Esophagus mucosa (tissue), 1 donor: ENCODE data around the gene LRRC8D. TPM values are rescaled to one million over a fixed set of nuclear protein-coding genes. Genes with fewer than 3 reads are reported as not detected.

ENCODE experiments used
- ATAC-seq: fragments of 200-7000 bp; cut with Tn5 transposase; one replicate; pipeline ENCODE4 v1.9.1; 2020
- total RNA-seq: library from RNA; stranded (reverse); gene quantifications from one replicate; pipeline ENCODE4 v1.2.4, GENCODE V29; 2023
- donor health status: DM: yes; HTN: yes; CAD: no.

The LRRC8D gene
- total RNA-seq, 1 donor from 2014 or later, result 15.1 TPM

DNA sequence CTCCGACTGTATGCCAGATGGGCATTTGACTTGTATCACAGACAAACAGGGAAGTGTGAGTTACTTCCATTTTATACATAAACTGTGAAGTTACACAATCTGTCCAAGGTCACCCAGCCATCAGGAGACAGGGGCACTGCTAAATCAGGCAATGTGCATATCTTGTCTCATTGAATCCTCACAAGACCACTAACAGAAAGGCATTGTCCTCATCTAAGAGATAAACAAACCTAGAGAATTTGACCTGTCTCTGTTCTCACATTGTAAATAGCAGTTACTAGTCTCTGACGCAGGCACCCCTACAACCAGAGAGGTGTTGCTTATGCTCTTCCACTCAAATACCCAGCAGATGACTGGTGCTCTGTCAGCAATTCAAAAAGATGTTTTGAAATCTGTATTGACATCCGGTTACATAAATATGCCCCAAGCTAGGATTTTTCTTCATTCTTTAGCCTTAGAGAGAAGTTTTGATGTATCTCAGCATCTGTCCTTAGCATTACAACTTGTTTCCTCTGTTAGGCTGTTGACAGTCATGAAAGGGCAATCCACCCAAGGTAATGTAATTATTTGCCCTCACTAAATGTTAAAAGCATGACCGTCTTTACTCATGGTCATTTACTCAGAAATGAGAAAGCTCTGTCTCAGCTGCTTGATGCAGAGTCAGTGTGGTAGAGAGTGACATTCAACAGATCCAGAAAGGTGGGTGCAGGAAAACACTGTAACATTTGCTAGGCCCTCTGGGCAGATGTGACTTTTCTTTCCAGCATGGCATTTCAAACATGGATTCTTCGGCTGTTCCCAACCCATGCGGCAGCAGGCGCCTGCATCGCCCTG lies 122.2 kb downstream of the LRRC8D start:
- peak; percentile 36 for ATAC-seq

DNA sequence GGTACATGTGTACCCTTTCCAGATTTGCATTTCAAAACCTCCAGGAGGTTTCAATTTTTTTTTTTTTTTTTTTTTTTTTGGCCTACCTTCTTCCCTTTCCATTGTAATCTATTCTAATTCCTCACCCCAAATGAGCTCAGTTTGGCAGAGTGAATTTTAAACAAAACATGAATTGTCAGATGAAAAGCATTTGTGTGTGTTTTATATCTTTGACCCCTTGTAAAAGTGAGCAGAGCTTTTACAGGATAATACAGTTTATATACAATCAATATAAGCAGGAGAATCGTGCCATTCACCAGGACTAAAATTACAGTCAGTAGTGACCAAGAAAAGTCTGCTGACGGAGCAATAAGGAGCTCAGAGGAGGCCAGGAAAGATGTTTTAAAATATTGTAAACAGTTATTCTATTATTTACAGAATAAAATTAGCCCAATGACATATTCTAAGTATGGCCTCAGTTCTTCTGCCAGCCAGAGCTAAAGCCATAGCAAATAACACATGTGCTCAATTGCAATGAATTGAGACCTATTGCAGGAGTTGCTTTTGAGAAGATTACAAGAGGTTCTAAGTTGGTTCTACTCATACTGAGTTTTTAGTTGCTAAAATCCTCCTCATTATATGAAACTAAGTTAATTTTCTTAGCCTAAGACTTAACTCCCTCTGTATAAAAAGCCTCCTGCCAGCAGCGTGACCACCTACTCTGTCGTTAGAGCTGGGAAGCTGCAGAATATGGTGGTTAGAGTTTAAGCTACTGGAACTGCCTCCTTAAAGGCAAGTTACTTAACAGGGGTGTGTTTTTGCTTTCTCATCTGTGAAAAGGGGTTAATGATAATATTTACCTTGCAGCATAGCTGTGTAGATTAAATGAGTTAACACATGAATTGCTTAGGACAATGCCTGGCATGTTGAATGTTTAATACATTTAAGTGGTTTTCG lies 123.3 kb downstream of the LRRC8D start:
- no peak for ATAC-seq

DNA sequence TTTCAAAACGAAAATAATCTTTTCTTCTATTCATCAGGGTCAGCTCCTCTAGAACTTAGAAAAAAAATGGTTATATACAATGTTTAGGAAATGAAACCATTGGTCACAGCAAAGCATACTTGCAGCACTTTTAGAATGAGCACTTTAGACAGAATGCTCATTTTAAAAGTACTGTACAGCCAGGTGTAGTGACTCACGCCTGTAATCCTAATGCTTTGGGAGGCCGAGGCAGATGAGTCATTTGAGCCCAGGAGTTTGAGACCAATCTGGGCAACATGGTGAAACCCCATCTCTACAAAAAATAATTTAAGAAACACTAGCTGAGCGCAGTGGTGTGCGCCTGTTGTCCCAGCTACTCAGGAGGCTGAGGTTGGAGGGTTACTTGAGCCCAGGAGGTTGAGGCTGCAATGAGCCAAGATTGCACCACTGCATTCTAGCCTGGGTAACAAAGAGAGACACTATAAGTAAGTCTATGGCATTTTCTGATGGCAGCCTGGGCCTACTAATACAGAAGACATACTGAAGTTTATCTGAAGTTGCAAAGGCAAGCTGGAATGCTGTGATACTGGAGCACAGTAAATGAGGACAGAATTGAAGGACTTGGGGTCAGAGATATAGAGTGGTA lies 125.1 kb downstream of the LRRC8D start:
- peak; percentile 81 for ATAC-seq

DNA sequence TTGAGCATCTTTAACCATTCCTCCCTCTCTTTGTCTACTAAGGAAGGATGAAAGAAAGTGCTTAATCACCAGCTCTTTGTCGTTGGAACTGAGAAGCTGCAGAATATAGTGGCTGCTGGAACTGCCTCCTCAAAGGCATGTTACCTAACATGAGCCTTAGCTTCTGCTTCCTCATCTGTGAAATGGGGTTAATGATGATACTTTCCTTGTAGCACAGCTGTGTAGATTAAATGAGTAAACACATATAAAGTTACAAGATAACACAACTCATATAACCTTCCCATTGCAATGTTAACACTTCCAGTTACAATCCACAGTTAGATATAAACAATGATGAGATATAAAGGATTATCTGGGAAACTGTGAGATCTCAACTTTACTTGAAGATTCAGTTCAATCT lies 125.7 kb downstream of the LRRC8D start:
- peak; percentile 28 for ATAC-seq

DNA sequence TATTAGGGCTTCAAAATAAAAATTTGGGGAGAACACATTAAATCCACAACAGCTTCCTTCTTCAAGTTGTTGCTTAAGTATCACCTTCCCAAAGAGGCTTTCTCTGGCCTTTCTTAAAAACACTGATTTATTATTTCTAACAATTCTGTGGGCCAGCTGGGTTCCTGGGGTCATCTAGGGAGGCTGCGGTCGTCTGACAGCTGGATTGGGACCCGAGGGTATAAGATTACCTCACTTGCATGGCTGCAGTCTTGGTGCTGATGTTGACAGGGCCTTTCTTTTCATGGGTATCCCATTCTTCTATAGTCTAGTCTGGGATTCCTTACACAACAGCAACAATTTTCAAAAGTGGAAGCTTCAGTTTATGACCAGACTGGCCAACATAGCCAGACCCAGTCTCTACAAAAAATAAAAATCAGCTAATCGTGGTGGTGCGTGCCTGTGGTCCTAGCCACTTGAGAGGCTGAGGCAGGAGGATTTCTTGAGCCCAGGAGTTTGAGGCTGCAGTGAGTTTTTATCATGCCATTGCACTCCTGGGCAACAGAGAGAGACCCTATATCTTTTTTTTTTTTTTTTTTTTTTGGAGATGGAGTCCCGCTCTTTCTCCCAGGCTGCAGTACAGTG lies 128.0 kb downstream of the LRRC8D start:
- no peak for ATAC-seq

DNA sequence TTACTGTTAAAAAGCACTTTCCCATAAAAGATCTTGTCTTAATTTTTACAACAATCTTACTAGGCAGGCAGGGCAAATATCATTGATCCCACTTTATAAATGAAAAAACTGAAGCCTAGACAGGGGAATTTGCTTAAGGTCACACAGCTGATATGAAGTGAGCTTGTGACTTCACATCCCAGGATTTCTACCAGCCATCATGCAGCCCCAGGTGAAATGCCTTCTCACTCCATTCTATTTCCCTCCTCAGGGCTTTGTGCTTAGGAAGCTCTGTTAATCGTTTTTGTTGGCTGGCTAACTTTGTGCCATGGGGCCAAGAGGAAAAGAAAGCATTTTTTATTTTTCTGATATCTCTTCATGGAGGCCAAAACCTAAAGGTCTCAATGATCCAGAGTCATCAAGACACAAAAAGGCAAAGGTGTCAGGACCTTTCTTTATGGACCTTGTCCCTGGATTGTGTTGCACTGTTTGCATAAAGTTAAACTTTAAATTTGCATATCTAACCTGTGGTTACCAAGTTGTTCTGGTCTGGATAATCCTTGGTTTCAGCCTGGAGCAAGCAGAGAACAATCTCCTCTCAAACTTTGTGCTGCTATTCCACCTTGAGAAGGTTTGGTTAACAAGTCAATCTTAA lies 129.3 kb downstream of the LRRC8D start:
- no peak for ATAC-seq

DNA sequence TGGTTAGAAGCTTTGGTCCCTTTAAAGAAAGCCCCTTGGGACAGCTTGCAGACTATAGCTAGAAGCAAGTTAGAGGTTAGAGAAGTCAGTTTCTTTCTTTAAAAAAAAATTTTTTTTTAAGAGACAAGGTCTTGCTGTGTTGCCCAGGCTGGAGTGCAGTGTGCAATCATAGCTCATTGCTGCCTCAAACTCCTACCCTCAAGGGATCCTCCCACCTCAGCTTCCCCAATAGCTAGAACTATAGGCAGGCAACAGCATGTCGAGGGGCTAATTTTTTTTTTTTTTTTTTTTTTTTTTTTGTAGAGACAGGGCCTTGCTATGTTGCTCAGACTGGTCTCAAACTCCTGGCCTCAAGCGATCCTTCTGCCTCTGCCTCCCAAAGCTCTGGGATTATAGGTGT lies 129.9 kb downstream of the LRRC8D start:
- no peak for ATAC-seq

DNA sequence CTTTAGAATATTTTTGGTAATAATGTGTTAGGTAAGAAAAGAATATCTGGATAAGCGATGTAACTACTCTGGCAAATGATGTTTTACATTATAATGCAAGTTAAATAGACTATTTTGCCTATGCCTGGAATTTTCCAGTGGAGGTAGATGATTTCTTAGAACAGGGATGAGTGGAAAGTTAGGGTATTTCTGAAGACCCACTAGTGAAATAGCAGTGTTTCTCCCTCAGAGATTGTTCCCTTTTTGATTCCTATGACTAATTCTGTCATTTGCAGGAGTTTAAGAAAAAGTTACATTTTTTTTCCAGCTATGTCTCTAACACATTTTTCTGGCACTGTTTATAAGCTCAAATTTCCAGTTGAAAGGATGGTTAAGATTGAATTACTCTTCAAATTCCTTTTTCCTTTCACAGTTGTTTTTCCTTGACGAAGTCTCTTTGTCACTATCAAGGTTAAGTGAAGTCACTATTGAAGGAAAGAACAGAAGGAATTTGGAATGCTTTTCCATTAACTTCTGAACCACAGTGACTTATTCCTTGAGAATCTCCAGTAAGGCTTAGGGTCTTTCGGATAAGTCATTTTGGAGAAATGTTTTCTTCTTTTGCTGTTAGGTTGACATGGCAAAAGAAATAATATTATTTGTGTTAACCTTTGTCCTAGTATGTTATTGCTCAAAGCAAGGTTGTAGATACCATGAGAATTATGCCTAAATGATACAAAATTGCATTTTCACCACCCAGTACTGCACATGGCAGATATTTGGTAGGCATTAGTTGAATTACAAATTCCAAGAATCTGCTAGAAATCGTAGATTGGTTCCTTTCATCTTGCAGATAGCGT lies 131.2 kb downstream of the LRRC8D start:
- ATAC-seq, result no peak

DNA sequence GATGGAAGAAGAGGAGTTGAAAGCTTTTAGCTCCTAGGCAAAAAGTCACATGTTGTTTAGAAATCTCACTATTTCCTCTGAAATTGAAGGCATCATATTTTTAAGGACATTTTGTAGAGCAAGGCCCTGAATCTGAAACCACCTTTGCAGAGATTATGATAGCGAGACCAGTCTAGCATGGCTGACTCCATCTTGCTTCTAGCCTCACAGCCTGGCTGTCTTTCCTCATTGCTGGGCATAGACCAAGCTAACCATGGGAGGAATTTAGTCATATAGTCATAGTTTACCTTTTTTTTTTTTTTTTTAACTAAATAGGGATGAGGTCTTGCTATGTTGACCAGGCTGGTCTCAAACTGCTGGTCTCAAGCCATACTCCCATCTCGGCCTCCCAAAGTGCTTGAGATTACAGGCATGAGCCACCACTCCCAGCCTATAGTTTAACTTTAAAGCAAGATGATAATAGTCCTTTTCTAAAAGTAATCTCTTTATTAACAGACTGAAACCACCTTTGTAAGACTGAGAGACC lies 131.8 kb downstream of the LRRC8D start:
- no peak for ATAC-seq

DNA sequence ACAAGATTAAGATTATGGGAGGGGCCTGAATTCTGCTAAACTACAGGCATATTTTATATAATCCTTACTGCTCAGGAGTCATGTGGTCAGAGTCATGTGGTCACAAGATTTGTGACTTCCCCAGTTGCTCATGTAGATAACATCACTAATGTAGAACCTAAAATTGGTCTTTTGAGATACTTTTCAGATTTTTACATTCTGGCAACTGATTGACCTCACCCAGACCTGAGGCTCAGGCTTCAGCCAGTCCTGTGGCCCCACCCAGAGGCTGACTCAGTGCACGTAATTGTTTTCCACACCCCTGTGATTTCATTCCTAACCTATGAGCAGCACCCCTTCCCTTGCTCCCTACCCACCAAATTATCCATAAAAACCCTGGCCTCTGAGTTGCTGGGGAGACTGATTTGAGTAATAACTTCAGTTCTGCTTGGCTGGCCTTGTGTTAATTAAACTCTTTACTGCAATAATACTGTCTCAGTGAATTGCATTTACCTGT lies 132.3 kb downstream of the LRRC8D start:
- peak; percentile 96 for ATAC-seq

DNA sequence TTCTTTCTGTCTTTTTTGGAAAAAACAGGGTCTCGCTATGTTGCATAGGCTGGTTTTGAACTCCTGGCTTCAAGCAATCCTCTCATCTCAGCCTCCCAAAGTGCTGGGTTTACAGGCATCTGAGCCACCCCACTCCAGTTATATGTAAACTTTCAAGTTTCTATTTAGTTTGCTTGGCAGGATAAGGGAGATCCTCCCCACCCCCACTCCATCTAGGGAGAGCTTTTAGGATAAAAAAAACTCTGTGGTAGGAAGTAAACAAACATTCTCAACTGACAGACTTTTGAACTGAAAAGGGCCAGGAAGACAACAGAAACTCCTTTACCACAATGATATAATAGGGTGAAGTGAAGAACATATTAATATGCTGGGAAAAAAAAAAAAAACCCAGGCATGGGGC lies 133.1 kb downstream of the LRRC8D start:
- ATAC-seq, result no peak

DNA sequence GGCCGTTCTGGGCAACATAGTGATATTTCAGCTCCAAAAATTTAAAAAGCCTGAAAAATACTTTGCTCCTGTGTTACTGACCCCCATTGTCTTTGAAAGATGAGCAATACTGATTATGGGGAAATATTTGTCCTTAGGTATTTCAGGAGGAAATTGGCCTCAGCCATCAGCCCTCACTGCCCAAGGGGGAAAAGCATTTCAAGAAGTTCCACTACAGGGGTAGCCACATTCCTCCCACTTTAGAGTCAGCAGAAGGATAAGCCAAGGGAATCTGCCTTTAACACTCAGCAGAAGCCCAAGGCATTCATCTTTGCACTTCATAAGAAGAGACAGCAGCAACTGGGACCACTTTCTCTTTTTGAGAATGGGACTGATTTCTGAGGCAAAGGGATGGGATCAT lies 133.6 kb downstream of the LRRC8D start:
- no peak for ATAC-seq

DNA sequence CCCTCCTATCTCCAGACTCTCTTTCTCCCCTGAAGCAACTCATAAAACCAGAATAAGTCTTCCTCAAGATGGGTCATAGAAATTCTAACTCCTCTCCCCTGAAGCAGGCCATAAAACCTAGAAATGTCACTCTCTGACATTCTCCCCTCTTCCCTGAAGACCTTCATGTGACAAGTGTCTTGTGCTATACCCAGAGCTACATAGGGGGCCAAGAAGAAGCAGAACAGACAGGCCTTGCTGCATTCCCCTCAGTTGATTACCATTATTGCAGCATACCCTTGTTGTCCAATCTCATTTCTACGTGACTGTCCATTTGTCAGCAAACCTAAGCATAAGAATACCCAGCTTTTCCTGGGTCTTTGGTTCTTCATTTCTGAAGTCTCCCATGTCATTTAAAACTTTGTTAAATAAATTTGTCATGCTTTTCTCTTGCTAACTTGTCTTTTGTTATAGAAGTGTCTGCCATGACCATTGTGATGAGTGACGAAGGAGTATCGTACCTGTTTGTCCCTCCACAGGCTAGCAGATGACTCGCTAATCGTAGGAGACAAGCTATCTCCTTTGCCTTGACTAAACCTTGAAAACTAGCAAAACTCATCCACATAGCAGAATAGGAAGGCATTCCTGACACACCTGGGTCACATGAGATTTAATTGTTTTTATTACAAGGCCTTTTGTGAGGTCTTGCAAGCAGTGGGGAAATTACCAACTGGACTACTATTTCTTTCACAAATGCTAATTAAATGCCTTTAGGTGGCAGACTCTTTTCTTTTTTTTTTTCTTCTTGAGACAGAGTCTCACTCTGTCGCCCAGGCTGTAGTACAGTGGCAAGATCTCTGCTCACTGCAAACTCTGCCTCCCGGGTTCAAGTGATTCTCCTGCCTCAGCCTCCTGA lies 134.7 kb downstream of the LRRC8D start:
- no peak for ATAC-seq

DNA sequence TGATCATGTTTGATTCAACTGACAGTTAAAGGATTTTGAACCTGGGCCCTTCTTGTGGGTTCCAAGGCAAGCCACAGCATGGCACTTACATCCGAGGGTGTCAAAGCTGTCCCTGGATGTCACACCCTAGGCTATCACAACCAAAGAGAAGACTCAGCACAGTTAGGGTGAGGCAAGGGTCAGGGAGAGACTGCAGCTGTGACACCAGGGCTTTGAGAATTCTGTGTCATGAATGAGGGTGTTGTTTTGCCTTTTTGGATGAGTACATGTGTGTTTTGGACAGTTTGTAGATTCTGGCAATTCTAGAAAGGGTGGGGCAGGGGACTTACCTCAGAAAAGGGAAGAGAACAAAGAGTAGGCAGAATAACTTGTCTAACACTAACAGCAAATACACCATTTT lies 136.3 kb downstream of the LRRC8D start:
- peak; percentile 87 for ATAC-seq

DNA sequence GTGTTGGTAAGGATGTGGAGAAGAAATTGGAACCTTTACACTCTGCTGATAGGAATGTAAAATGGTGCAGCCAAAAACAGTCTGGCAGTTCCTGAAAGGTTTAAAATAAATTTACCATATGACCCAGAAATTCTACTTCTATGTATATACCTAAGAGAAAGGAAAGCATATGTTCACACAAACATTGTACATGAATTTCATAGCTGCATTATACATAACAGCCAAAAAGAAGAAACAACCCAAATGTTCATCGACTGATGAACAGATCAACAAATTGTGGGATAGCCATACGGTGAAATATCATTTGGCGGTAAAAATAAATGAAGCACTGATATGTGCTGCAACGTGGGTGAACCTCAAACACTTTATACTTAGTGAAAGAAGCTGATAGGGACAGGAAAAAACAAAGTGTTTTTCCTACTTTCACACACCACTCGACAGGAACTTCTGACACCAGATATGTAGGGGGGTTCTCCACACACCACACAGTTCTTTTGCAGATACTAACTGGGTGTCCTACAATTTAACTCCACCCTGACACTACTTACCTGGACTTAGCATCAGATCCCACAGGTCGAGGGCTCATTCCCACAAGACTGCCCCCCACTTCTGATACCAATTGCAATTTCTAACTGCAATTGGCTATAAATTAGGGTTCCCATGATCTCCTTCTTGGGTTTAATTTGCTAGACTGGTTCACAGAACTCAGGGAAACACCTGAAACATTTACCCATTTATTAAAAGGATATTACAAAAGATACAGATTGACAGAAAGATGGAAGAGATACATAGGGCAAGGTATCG lies 138.2 kb downstream of the LRRC8D start:
- ATAC-seq, result no peak

DNA sequence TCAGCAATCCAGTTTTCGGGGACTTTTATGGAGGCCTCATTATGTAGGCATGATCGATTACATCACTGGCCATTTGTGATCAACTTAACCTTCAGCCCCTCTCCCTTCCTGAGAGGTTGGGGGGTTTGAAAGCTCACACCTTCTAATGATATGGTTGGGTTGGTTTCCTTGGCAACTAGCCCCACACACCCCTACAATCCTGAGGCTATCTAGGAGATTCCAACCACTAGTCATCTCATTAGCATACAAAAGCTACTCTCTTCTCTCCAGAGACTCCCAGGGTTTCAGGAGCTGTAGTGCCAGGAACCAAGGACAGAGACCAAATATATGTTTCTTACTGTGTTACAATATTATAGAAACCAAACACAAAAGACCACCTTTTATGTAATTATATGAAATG lies 138.9 kb downstream of the LRRC8D start:
- ATAC-seq, result no peak

DNA sequence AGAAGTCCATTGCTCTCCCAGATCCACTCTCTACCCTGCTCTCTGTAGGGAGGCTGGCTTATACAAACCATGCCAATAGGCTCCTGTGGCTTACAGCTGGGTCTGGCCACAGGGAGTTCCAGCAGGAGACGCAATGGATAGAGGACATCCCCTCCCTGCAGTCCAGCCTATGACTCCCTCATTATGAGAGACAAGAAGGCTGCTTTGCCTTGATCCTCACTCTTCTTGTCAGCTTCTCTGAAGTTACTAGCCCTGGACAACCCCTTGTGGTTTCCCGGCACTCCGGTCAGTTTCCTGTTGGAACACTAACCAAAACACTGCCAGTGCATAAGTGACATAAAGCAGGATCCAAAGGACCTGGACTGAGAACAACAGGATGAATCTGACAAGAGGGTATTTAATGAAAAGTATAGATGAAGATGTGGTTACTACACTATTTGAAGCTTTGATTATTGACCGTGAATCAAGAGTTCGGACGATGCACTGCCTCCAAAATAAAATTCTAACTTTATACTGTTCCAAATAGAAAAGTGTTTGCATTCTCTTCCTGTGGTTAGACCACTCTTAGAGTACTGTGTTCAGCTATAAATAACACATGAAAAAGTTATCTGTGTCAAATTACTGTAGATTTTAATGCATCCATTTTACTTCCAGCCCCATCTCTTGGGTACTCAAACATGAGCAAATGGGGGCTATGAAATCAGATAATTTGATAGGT lies 141.4 kb downstream of the LRRC8D start:
- no peak for ATAC-seq

DNA sequence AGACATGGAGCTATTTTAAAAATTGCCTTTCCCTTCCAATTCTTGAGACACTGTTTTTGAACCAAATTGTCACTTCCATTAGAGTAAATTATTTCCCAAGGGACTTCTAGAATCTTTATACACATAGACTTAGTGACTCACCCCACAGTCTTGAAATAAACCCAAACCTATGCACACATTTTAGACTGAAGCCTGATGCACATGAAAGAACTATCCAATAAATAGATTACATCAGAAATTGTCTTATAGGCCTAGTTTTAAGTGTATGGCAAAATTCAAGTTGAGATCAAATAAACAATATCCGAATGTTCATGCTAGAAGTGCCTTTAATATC lies 141.9 kb downstream of the LRRC8D start:
- no peak for ATAC-seq
